Suprapubic skin (tissue), 3 donors: ENCODE measurements around the gene PDIA6.

Experiments used
- EP300 ChIP-seq: sonication (generic); formaldehyde crosslinking; IDR thresholded peaks from one replicate; pipeline ENCODE4 v1.6.1; 2017; ENCODE audit warnings: antibody characterized with exemption
- TF ChIP-seq, protein P1 (sequence below), 2 donors: fragments of 200-600 bp in 1 of 2; fragments of 450-650 bp in 1 of 2; sonication (generic) in 1 of 2; IDR thresholded peaks; one replicate each; pipeline ENCODE4 v1.5.1; 2016 to 2019; ENCODE audit warnings: antibody characterized with exemption in 2 of 2, mild to moderate bottlenecking in 1 of 2, moderate library complexity in 1 of 2

GRCh38 chr2:10771786-10772185 lies 40.8 kb downstream of the PDIA6 start:
- no peak for TF ChIP-seq EP300
- TF ChIP-seq, protein P1, sequence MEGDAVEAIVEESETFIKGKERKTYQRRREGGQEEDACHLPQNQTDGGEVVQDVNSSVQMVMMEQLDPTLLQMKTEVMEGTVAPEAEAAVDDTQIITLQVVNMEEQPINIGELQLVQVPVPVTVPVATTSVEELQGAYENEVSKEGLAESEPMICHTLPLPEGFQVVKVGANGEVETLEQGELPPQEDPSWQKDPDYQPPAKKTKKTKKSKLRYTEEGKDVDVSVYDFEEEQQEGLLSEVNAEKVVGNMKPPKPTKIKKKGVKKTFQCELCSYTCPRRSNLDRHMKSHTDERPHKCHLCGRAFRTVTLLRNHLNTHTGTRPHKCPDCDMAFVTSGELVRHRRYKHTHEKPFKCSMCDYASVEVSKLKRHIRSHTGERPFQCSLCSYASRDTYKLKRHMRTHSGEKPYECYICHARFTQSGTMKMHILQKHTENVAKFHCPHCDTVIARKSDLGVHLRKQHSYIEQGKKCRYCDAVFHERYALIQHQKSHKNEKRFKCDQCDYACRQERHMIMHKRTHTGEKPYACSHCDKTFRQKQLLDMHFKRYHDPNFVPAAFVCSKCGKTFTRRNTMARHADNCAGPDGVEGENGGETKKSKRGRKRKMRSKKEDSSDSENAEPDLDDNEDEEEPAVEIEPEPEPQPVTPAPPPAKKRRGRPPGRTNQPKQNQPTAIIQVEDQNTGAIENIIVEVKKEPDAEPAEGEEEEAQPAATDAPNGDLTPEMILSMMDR (IDR thresholded peaks at IDR 0.05): no peak
